AG09309 (cell line): ENCODE data around the gene FOXRED1.

Experiments used
- DNase-seq: peaks from one replicate; pipeline ENCODE4 v3.0.0-alpha.2; 2010; ENCODE audit warnings: low read depth
- H3K4me3 ChIP-seq: 2 replicates; pipeline ENCODE4 v1.5.1; 2011; ENCODE audit warnings: mild to moderate bottlenecking, low read depth, low read length, moderate library complexity; ENCODE audit not compliant: control insufficient read depth
- TF ChIP-seq, protein P1 (sequence below): IDR thresholded peaks from 2 replicates; pipeline ENCODE4 v1.5.1; 2011; ENCODE audit warnings: mild to moderate bottlenecking, low read depth, low read length, inconsistent platforms; ENCODE audit not compliant: insufficient read depth, control insufficient read depth; ENCODE audit errors: missing control alignments

FOXRED1 gene

DNA sequence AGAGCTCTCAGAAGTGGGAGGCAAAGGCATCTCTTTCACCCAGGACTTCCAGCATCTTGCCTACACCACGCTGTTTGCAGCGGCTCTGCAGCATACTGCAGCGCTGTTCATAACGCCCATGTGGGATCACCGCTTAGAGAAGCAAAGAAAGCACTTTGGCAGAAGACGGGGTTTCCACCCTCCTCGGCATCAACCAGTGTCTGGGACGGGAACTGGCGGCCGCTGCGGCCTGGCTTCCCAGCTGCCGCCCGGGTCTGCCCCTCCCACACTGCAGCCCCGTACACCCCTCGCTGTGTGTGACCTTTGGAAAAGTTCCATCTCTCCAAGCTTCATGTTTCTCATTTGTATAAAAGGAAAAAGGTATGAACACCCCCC lies 13.4 kb downstream of the FOXRED1 start:
- DNase-seq, result no peak
- peak overlapping the region; percentile 69 for H3K4me3 ChIP-seq
- TF ChIP-seq, protein P1, sequence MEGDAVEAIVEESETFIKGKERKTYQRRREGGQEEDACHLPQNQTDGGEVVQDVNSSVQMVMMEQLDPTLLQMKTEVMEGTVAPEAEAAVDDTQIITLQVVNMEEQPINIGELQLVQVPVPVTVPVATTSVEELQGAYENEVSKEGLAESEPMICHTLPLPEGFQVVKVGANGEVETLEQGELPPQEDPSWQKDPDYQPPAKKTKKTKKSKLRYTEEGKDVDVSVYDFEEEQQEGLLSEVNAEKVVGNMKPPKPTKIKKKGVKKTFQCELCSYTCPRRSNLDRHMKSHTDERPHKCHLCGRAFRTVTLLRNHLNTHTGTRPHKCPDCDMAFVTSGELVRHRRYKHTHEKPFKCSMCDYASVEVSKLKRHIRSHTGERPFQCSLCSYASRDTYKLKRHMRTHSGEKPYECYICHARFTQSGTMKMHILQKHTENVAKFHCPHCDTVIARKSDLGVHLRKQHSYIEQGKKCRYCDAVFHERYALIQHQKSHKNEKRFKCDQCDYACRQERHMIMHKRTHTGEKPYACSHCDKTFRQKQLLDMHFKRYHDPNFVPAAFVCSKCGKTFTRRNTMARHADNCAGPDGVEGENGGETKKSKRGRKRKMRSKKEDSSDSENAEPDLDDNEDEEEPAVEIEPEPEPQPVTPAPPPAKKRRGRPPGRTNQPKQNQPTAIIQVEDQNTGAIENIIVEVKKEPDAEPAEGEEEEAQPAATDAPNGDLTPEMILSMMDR, result no peak

DNA sequence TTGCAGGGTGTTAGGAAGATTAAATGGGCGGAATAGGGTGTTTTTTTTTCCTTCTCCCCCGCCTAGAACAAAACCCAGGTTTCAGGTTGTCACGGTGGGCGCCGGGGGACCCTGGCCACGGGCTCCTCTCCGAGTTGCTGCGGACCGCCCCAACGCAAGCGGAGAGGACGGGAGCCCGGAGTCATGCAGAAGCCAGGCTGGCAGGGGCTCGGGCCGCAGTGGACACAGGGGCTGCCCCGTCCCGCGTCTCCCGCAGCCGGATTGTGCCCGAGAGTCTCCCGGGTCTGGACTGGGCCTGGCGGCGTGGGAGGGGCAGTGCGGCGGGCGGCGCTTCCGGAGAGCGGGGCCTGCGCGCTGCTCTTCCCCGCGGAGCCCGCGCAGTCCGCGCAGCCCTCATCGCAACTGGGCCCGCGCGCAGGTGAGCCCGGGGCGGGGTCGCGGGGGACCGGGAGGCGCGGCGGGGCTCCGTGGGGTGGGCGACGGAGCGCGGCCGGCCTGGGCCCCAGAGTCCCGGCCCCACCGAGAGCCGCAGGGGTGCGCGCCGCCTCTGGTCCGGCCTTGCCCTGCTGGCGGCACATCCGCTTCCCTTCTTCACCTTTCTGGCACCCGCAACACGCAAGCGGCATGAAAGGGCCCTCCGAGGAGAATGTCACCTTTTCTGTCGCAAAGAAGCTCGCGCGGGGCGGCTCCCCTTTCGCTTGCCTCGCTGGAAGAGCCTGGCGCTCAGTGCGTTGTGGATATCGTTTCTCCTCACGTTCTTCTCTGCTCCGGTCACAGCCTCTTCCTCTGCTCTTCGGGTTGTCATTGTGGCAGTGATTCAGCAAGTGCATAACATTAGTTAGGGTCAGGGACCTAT lies 14.0 kb downstream of the FOXRED1 start, which contains the start of gene TIRAP:
TIRAP (plus strand) TSS at position 358 of the 856 bp plus-strand sequence. CDS start 7,802 bp downstream, outside the sequence.
- H3K4me3 ChIP-seq, result peak within 1 kb of the TSS; percentile 69
- DNase-seq, result no peak
- TF ChIP-seq, protein P1, result no peak

DNA sequence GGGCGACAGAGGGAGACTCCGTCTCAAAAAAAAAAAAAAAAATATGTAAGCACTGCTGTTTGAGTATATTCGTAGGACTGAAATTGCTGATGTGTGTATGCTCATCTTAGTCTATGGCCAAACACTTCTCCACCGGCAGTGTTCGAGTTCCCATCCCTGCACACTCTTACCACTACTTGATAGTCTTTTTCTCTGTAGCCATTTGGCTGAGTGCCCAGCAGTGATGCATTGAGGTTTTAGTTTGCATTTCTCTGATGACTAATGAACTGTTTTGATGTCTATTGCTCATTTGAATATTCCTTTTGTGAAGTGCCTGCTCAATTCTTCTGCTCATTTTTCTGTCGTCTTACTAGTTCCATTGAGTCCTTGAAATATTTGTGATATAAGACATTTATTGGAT lies 15.9 kb downstream of the FOXRED1 start:
- peak; percentile 70 for DNase-seq
- H3K4me3 ChIP-seq, result no peak overlapping the region
- TF ChIP-seq, protein P1, result no peak

DNA sequence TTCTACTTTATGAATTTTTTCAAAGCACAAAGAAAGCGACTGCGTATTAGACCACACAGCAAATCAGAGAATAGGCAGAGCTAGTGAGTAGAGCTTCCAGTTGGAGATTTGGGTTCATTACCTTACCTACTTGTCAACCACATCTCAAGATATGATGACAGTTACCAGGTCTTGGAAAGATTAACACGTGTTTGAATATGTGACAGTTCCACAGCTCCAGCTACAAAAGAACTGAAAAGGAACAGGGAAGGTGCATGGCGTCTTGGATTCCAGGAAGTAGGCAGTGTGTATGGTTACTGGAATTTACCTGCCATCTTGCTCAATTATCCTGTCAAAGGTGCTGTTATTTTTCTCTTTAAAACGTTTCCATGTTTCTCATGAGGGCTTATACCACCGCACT lies 19.3 kb downstream of the FOXRED1 start:
- TF ChIP-seq, protein P1, result no peak
- DNase-seq, result no peak
- no peak overlapping the region for H3K4me3 ChIP-seq

DNA sequence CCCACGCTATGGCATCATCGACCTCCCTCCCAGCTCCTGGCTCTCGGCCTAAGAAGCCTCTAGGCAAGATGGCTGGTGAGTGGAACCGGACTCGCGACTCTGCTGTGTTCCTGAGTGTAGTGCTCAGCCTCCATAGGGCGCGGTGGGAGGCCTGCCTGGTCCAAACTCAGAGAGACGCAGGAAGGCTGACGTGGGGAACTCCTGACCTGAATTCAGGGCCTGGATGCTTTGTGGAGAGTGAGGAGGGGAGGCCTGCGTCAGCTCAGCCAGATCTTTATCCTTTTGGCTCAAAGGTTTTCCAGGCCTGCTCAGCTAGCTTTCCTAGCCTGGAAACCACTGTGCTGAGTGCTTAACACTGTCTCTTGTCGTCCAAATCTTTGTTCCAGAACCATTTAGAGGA lies 21.9 kb downstream of the FOXRED1 start:
- no peak for DNase-seq
- TF ChIP-seq, protein P1, result no peak
- H3K4me3 ChIP-seq, result no peak overlapping the region

DNA sequence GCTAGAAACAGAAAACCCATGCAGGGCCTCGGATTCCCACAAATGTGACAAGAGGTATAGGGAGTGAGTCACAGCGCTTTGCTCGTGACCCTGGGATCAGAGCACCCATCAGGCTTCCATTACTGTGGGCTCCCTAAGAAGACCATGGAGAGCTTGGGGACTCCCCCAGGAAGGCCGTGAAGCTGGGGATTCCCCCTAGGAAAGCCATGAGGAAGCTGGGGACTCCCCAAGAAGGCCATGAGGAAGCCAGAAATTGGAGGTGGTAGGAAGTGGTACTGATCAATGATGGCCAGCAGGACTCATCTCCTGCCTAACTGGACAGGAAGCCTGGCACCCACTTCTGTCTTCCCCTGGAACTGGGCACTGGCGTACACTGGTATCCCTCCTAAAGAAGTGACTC lies 24.8 kb downstream of the FOXRED1 start:
- no peak overlapping the region for H3K4me3 ChIP-seq
- TF ChIP-seq, protein P1, result no peak

DNA sequence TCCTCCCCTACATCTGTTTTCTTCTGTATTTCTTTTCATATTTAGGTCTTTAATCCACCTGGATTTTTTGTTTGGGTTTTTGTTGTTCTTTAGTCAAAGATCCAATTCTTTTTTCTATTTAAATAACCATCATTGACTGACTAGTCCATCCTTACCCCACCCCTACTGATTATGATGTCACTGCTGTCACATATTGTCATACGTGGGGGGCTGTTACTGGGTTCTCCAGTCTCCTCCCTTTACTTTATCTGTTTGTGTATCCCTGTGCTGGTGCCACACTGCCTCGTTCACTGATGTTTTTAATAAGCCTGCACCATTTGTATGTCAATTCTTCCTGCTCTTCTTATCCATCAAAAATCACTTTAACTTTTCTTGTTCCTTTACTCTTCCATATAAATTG lies 28.1 kb downstream of the FOXRED1 start:
- TF ChIP-seq, protein P1, result no peak
- no peak overlapping the region for H3K4me3 ChIP-seq
- DNase-seq, result no peak

More for the DNA sequence above, 24.8 kb downstream of the FOXRED1 start:
- DNase-seq, result no peak
